H1 (cell line): Measurements from ENCODE around the gene HADHA. TPM values are rescaled to one million over a fixed set of nuclear protein-coding genes. Genes with fewer than 3 reads are reported as not detected.

Experiments used
- CHD2 ChIP-seq: IDR thresholded peaks from 2 replicates; pipeline ENCODE4 v1.6.1; 2012; ENCODE audit warnings: low read length, improper control_type of control experiment
- CTBP2 ChIP-seq: IDR thresholded peaks from 2 replicates; pipeline ENCODE4 v1.7.0; 2011; ENCODE audit warnings: borderline replicate concordance, mild to moderate bottlenecking, moderate library complexity, mixed read lengths, low read length; ENCODE audit not compliant: insufficient read depth, insufficient read length
- EGR1 ChIP-seq: IDR thresholded peaks from 2 replicates; pipeline ENCODE4 v1.6.1; 2011; ENCODE audit warnings: low read depth, low read length, borderline replicate concordance
- HDAC2 ChIP-seq, 2 experiments: fragments of 300-600 bp in 1 of 2; sonication (generic) in 1 of 2; IDR thresholded peaks; 2 replicates each; pipeline ENCODE4 v1.6.1; 2011 to 2012; ENCODE audit warnings: low read depth in 2 of 2, low read length in 2 of 2, mild to moderate bottlenecking in 2 of 2, moderate library complexity in 2 of 2, borderline replicate concordance in 1 of 2, inconsistent platforms in 1 of 2
- KDM1A ChIP-seq: fragments of 200-600, 300-600 bp; sonication (generic); IDR thresholded peaks from 2 replicates; pipeline ENCODE4 v1.7.1; 2016; ENCODE audit warnings: mild to moderate bottlenecking, low read length, borderline replicate concordance
- KDM4A ChIP-seq: IDR thresholded peaks from one replicate; pipeline ENCODE4 v1.7.1; 2012; ENCODE audit warnings: low read depth, mild to moderate bottlenecking, moderate library complexity, low read length, inconsistent platforms; ENCODE audit not compliant: severe bottlenecking
- polyA plus RNA-seq, 7 experiments: library from polyadenylated mRNA; depleted of rRNA in 3 of 7; stranded (reverse) in 5 of 7; unstranded in 2 of 7; fragments of >200 nt in 5 of 7; fragments of 200-250 nt in 2 of 7; gene quantifications; 1 replicate in 5 of 7; 2 replicates in 1 of 7; 4 replicates in 1 of 7; pipeline versions ENCODE4 v1.2.1 to v1.2.3, GENCODE V29; 2011 to 2013; ENCODE audit warnings: missing spikeins in 2 of 7, mixed read lengths in 2 of 7
- total RNA-seq: library from RNA; stranded (reverse); fragmentation: NEBNext Ultra II Directional; extraction: Animal tissue kit (Norgen Biotek cat#: 25700); gene quantifications from 2 replicates; pipeline ENCODE4 v1.2.1, GENCODE V29; 2021
- TF ChIP-seq, protein P1 (sequence below): fragments of 300-600 bp; sonication (generic); IDR thresholded peaks from 2 replicates; pipeline ENCODE4 v1.7.1; 2012; ENCODE audit warnings: low read length, moderate library complexity, mild to moderate bottlenecking, inconsistent platforms; ENCODE audit not compliant: insufficient replicate concordance

The HADHA gene
- total and polyA plus RNA-seq, 2 of the 8 experiments (the other 6 are each of a cell fraction or from before 2014, with no cell fraction given) = 64.6 to 131 TPM

DNA sequence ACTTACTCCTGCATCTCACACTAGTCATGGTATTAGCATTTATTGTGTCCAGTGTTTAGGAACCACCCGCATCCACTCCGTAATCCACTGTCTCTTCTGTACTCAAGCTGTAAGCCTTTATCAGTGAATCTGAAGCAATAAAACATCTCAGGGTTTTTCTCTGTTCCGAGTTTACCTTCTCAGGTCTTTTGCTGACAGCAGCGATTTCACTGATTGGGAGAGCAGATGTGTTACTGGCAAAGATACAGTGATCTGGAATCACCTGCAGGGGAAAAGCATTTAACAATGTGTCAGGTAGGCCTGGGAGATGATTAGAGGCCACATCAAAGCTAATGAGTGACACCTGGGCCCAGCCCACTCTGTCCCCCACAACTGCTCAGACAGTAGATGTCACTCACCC lies 46.9 kb downstream of the HADHA start (continued):
- TF ChIP-seq, protein P1, sequence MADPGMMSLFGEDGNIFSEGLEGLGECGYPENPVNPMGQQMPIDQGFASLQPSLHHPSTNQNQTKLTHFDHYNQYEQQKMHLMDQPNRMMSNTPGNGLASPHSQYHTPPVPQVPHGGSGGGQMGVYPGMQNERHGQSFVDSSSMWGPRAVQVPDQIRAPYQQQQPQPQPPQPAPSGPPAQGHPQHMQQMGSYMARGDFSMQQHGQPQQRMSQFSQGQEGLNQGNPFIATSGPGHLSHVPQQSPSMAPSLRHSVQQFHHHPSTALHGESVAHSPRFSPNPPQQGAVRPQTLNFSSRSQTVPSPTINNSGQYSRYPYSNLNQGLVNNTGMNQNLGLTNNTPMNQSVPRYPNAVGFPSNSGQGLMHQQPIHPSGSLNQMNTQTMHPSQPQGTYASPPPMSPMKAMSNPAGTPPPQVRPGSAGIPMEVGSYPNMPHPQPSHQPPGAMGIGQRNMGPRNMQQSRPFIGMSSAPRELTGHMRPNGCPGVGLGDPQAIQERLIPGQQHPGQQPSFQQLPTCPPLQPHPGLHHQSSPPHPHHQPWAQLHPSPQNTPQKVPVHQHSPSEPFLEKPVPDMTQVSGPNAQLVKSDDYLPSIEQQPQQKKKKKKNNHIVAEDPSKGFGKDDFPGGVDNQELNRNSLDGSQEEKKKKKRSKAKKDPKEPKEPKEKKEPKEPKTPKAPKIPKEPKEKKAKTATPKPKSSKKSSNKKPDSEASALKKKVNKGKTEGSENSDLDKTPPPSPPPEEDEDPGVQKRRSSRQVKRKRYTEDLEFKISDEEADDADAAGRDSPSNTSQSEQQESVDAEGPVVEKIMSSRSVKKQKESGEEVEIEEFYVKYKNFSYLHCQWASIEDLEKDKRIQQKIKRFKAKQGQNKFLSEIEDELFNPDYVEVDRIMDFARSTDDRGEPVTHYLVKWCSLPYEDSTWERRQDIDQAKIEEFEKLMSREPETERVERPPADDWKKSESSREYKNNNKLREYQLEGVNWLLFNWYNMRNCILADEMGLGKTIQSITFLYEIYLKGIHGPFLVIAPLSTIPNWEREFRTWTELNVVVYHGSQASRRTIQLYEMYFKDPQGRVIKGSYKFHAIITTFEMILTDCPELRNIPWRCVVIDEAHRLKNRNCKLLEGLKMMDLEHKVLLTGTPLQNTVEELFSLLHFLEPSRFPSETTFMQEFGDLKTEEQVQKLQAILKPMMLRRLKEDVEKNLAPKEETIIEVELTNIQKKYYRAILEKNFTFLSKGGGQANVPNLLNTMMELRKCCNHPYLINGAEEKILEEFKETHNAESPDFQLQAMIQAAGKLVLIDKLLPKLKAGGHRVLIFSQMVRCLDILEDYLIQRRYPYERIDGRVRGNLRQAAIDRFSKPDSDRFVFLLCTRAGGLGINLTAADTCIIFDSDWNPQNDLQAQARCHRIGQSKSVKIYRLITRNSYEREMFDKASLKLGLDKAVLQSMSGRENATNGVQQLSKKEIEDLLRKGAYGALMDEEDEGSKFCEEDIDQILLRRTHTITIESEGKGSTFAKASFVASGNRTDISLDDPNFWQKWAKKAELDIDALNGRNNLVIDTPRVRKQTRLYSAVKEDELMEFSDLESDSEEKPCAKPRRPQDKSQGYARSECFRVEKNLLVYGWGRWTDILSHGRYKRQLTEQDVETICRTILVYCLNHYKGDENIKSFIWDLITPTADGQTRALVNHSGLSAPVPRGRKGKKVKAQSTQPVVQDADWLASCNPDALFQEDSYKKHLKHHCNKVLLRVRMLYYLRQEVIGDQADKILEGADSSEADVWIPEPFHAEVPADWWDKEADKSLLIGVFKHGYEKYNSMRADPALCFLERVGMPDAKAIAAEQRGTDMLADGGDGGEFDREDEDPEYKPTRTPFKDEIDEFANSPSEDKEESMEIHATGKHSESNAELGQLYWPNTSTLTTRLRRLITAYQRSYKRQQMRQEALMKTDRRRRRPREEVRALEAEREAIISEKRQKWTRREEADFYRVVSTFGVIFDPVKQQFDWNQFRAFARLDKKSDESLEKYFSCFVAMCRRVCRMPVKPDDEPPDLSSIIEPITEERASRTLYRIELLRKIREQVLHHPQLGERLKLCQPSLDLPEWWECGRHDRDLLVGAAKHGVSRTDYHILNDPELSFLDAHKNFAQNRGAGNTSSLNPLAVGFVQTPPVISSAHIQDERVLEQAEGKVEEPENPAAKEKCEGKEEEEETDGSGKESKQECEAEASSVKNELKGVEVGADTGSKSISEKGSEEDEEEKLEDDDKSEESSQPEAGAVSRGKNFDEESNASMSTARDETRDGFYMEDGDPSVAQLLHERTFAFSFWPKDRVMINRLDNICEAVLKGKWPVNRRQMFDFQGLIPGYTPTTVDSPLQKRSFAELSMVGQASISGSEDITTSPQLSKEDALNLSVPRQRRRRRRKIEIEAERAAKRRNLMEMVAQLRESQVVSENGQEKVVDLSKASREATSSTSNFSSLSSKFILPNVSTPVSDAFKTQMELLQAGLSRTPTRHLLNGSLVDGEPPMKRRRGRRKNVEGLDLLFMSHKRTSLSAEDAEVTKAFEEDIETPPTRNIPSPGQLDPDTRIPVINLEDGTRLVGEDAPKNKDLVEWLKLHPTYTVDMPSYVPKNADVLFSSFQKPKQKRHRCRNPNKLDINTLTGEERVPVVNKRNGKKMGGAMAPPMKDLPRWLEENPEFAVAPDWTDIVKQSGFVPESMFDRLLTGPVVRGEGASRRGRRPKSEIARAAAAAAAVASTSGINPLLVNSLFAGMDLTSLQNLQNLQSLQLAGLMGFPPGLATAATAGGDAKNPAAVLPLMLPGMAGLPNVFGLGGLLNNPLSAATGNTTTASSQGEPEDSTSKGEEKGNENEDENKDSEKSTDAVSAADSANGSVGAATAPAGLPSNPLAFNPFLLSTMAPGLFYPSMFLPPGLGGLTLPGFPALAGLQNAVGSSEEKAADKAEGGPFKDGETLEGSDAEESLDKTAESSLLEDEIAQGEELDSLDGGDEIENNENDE = no peak
- no peak for TF ChIP-seq EGR1
- no peak for TF ChIP-seq KDM4A
- no peak for TF ChIP-seq CHD2
- TF ChIP-seq CTBP2 = no peak
- no peak for TF ChIP-seq HDAC2 (IDR thresholded peaks at IDR 0.05; ENCODE audit: borderline replicate concordance in 1 of 2, low read depth in 2 of 2, low read length in 2 of 2)
- no peak for TF ChIP-seq KDM1A
